Measurements from ENCODE around the gene PTPN18.

Gene PTPN18

DNA sequence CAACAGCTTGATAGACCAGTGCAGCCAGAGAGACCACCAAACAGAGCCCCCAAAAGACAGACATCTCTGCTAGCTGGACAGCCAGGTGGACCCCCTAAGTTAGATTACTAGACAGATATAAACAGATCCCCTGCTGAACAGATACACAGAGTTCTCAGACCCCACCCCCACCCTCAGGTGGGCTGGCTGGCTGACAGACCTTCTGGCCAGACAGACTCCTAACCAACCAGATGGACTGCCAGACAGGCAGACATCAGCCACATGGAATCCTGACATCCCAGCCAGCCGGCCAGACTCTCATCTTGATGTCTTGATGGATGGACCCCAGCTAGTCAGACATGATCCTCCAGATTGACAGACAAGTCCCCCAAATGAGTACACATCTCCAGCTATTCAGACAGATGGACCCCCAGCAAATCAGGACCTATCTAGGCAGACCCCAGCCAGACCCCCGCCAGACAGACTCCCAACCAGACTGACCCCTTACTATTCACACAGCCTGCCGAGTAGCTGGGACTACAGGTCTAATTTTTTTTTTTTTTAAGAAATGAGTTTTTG is 18.0 kb downstream of the PTPN18 start:
- DNase-seq (ENCODE audit: low read depth, low spot score), result no peak
- H3K4me3 ChIP-seq (ENCODE audit: low read depth, low read length), result no peak overlapping the region
- in situ Hi-C loops (cut with HindIII; ENCODE audit: low sequenced_read_pairs), result no loop called here
- TF ChIP-seq, protein P1, sequence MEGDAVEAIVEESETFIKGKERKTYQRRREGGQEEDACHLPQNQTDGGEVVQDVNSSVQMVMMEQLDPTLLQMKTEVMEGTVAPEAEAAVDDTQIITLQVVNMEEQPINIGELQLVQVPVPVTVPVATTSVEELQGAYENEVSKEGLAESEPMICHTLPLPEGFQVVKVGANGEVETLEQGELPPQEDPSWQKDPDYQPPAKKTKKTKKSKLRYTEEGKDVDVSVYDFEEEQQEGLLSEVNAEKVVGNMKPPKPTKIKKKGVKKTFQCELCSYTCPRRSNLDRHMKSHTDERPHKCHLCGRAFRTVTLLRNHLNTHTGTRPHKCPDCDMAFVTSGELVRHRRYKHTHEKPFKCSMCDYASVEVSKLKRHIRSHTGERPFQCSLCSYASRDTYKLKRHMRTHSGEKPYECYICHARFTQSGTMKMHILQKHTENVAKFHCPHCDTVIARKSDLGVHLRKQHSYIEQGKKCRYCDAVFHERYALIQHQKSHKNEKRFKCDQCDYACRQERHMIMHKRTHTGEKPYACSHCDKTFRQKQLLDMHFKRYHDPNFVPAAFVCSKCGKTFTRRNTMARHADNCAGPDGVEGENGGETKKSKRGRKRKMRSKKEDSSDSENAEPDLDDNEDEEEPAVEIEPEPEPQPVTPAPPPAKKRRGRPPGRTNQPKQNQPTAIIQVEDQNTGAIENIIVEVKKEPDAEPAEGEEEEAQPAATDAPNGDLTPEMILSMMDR (IDR thresholded peaks at IDR 0.05; ENCODE audit: low read depth, low read length), result no peak

DNA sequence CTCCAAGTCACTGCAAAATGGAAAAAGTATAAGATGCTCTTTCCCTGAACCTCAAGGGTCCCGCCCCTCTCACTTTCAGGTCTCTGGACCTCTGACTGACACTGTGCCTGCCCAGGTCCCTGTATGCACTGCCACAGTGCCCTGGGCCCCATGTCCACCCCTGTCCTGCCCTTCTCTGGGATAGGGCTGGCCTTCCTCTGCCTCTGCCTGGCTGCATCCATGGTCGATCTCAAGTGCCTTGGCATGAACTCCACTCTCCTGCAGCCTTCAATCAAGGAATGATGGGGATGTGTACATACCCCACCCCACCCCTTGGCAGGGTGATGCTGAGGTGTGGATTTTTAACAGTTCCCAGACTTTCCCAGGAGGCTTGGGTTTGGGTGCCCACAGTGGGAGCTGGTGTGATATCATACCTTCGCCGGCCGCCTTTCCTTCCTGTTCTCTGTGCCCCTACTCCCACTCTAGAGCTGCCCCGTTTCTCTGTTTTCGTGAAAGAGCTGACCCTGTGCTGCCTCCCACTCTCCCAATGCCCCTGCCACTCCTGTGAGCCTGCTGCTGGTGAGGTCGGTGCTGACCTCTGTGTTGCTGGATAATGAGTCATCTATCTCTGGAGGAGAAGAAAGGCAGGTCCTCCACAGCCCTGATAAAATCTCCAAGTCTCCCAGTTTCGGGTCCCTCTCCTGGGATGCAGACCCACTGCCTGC is 18.9 kb downstream of the PTPN18 start:
- H3K4me3 ChIP-seq (ENCODE audit: low read depth, low read length), result no peak overlapping the region
- DNase-seq (ENCODE audit: low read depth, low spot score), result no peak
- in situ Hi-C loops (cut with HindIII; ENCODE audit: low sequenced_read_pairs), result no loop called here
- TF ChIP-seq, protein P1 (IDR thresholded peaks at IDR 0.05; ENCODE audit: low read depth, low read length), result no peak

DNA sequence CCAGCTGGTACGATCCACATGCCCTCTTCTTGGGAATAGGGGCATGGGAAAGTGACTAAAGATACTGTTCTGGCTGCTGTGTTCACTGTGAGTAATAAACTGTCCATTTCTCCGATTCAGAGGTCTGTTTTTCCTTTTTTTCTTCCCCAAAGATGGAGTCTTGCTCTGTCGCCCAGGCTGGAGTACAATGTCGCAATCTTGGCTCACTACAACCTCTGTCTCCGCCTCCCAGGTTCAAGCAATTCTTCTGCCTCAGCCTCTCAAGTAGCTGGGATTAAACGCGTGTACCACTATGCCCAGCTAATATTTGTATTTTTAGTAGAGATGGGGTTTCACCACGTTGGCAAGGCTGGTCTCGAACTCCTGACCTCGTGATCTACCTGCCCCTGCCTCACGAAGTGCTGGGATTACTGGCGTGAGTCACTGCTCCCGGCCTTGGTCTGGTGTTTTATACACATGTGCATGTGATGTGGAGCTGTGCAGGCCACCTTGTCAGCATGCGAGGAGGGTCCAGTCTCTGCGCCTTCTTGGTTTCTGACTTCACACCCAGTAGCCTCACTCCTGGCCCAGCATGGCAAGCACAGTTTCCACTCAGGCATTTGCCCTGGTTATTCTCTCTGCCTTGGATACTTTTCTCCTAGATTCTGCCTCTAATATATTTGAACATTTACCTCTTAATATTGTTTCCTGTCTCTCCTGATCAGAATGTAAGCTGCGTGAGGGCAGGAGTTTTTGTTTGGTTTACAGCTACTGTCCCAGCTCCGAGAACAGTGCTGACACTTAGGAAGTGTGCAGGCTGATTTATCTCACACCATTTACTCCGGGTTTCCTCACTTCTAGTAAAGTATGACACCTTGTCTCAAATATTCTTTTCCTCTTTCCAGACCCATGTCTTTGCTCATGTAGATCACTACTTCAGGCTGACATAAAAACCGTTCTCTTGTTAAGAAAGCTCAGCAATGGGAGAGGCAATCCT is 19.7 kb downstream of the PTPN18 start:
- TF ChIP-seq, protein P1 (IDR thresholded peaks at IDR 0.05; ENCODE audit: low read depth, low read length), result no peak
- H3K4me3 ChIP-seq (ENCODE audit: low read depth, low read length), result no peak overlapping the region
- in situ Hi-C loops (cut with HindIII; ENCODE audit: low sequenced_read_pairs), result no loop called here
- no peak for DNase-seq (ENCODE audit: low read depth, low spot score)

DNA sequence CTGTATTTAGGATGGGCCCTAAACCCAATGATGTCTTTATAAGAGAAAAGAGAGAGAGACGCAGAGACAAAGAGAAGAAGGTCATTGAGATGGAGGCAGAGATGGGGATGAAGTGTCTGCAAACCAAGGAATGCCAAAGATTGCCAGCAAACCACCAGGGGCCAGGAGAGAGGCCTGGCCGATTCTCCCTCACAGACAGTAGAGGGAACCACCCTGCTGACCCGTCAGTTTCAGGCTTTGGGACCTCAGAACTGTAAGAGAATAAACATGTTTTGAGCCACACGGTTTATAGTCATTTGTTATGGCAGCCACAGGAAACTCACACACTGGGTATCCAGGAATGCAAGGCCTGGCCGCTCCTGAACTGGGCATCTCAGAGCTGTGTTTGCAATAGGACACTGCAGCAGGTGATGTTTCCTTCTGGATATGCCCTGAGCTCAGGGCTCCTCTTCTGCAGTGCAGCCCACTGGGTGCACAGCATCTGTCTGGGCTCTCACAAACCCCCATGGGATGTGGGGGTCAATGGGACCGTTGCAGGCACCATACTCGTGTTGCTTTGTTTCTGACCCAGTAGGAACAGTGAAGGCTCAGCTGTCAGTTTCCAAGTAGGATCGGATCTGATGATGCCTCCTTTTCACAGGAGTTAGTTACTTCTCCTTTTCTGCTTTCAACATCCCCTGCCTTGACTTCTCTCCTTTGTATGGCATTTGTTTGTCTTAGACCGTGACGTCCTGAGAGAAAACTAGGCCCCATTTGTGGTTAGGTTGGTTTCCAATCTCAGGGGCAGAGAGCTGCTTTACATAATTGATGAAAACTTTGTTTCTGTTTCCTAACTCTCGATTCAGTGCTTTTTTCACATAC is 20.8 kb downstream of the PTPN18 start:
- H3K4me3 ChIP-seq (ENCODE audit: low read depth, low read length), result no peak overlapping the region
- TF ChIP-seq, protein P1 (IDR thresholded peaks at IDR 0.05; ENCODE audit: low read depth, low read length), result peak; percentile 26
- in situ Hi-C loops (cut with HindIII; ENCODE audit: low sequenced_read_pairs), result no loop called here
- DNase-seq (ENCODE audit: low read depth, low spot score), result no peak

DNA sequence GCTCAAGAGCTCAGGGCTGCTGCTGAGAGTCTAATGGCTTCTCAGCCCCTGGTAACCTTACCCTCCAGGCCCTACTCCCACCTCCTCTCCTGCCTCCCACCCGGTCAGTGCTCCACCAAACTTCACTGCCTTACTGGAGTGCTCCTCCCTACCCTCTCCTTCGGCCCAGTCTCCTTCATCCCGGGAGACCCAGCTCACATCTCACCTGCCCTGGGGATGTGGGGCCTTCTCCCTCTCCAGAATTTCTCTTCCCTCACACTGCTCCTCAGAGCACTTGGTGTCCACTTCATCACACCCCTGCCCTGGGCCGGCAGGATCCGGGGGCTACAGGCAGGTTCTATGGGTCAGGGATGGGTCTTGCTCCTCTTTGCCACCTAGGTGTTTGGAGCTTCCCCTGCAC is 21.6 kb downstream of the PTPN18 start:
- in situ Hi-C loops (cut with HindIII; ENCODE audit: low sequenced_read_pairs), result no loop called here
- TF ChIP-seq, protein P1 (IDR thresholded peaks at IDR 0.05; ENCODE audit: low read depth, low read length), result no peak
- H3K4me3 ChIP-seq (ENCODE audit: low read depth, low read length), result no peak overlapping the region
- no peak for DNase-seq (ENCODE audit: low read depth, low spot score)
